Keratinocyte (primary cell): ENCODE results near the gene DPF3.

Experiments
- EZH2 ChIP-seq: IDR thresholded peaks from one replicate; pipeline ENCODE4 v1.6.1; 2012; ENCODE audit warnings: inconsistent platforms, mild to moderate bottlenecking, low read length, moderate library complexity
- TF ChIP-seq, protein P1 (sequence below), 3 experiments: IDR thresholded peaks in 1 of 3; conservative IDR thresholded peaks in 1 of 3; optimal IDR thresholded peaks in 1 of 3; 2 replicates in 2 of 3; 3 replicates in 1 of 3; pipeline versions ENCODE3 to v1.5.1; 2011; ENCODE audit warnings: low read length in 3 of 3, mild to moderate bottlenecking in 3 of 3, moderate library complexity in 2 of 3, control low read depth in 1 of 3, inconsistent platforms in 1 of 3; ENCODE audit not compliant: insufficient read depth in 2 of 3; ENCODE audit errors: extremely low read depth in 1 of 3

DNA sequence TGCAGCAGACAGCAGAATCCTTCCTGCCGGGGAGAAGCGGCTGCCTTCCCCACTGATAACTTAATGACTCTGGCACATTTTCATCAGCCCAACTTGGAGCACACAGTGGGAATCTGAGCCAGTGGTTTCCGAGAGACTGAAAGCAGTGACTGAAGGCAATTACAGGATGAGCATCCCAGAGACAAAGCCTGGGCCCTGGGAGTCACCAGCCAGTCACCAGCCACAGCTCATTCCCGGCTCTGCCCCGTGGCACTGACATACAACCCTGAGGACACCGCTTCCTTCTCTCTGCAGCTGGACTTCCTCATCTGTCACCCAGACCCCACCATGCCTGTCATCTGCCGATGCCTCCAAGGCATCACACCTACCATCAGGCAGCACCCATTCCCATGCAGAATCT lies 192.3 kb downstream of the DPF3 start:
- TF ChIP-seq, protein P1, sequence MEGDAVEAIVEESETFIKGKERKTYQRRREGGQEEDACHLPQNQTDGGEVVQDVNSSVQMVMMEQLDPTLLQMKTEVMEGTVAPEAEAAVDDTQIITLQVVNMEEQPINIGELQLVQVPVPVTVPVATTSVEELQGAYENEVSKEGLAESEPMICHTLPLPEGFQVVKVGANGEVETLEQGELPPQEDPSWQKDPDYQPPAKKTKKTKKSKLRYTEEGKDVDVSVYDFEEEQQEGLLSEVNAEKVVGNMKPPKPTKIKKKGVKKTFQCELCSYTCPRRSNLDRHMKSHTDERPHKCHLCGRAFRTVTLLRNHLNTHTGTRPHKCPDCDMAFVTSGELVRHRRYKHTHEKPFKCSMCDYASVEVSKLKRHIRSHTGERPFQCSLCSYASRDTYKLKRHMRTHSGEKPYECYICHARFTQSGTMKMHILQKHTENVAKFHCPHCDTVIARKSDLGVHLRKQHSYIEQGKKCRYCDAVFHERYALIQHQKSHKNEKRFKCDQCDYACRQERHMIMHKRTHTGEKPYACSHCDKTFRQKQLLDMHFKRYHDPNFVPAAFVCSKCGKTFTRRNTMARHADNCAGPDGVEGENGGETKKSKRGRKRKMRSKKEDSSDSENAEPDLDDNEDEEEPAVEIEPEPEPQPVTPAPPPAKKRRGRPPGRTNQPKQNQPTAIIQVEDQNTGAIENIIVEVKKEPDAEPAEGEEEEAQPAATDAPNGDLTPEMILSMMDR (optimal IDR thresholded peaks at IDR 0.05 in 1 of 3, IDR thresholded peaks at IDR 0.05 in 1 of 3, conservative IDR thresholded peaks at IDR 0.05 in 1 of 3; ENCODE audit: extremely low read depth in 1 of 3, insufficient read depth in 2 of 3, low read length in 3 of 3), result no peak
- TF ChIP-seq EZH2, result no peak
